GM21786 (cell line): ENCODE data around the gene LRRC74B.
"Not testable (repeated sequence)": the region's sequence is repeated elsewhere in the genome, so short reads cannot be mapped to it uniquely, and the experiment has no call there.

Experiments
- ATAC-seq: cut with Tn5 transposase; IDR thresholded peaks from one replicate; pipeline ENCODE4 v1.9.1; 2021; ENCODE audit not compliant: unreplicated experiment

Gene LRRC74B

GRCh38 chr22:21075516-21076138 is 29.9 kb downstream of the LRRC74B start:
- no peak for ATAC-seq

- ATAC-seq, result no peak
Measured at GRCh38 chr22:21076912-21077625, 31.3 kb downstream of the LRRC74B start.

- no peak for ATAC-seq
Measured at GRCh38 chr22:21077884-21078508, 32.2 kb downstream of the LRRC74B start.

GRCh38 chr22:21078916-21079315 is 33.2 kb downstream of the LRRC74B start:
- no peak for ATAC-seq

GRCh38 chr22:21079493-21079892 is 33.7 kb downstream of the LRRC74B start:
- no peak for ATAC-seq

GRCh38 chr22:21080435-21081137 is 34.8 kb downstream of the LRRC74B start:
- no peak for ATAC-seq

GRCh38 chr22:21082248-21082647 is 36.5 kb downstream of the LRRC74B start:
- ATAC-seq, result no peak

DNA sequence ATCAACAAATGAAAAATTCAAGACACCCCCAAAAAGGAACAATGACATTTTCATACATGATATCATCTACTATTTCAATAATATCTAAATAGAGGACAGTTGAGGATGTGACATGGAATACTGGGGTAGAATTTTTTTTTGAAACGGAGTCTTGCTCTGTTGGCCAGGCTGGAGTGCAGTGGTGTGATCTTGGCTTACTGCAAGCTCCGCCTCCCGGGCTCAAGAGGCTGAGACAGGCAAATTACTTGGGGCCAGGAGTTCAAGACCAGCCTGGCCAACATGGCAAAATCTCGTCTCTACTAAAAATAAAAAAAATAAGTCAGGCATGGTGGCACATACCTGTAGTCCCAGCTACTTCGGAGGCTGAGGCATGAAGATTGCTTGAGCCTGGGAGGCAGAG is 41.4 kb downstream of the LRRC74B start:
- no peak for ATAC-seq

GRCh38 chr22:21087926-21088325 is 42.2 kb downstream of the LRRC74B start:
- ATAC-seq, result not testable (repeated sequence)

DNA sequence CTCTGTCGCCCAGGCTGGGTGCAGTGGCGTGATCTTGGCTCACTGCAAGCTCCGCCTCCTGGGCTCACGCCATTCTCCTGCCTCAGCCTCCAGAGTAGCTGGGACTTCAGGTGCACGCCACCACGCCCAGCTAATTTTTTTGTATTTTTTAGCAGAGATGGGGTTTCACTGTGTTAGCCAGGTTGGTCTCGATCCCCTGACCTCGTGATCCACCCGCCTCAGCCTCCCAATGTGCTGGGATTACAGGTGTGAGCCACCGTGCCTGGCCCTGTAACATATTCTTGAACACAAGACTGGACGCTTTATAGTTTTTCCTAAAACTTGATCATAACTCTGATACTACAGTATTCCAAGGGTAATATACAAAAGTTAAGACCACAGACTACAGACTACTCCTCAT is 45.5 kb downstream of the LRRC74B start:
- ATAC-seq, result not testable (repeated sequence)

GRCh38 chr22:21092797-21093554 is 47.2 kb downstream of the LRRC74B start:
- ATAC-seq, result no peak

DNA sequence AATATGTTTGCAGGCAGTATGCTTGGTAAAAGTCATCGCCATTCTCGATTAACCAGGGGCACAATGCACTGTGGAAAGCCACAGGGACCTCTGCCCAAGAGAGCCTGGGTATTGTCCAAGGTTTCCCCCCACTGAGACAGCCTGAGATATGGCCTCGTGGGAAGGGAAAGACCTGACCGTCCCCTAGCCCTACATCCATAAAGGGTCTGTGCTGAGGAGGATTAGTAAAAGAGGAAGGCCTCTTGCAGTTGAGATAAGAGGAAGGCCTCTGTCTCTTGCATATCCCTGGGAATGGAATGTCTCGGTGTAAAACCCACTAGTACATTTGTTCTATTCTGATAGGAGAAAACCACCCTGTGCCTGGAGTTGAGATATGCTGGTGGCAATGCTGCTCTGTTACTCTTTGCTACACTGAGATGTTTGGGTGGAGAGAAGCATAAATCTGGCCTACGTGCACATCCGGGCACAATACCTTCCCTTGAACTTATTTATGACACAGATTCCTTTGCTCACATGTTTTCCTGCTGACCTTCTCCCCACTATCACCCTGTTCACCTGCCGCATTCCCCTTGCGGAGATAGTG is 47.9 kb downstream of the LRRC74B start:
- ATAC-seq, result not testable (repeated sequence)

- no peak for ATAC-seq
Measured at GRCh38 chr22:21094911-21095772, 49.4 kb downstream of the LRRC74B start.

GRCh38 chr22:21095773-21096107 is 50.0 kb downstream of the LRRC74B start:
- ATAC-seq, result no peak

DNA sequence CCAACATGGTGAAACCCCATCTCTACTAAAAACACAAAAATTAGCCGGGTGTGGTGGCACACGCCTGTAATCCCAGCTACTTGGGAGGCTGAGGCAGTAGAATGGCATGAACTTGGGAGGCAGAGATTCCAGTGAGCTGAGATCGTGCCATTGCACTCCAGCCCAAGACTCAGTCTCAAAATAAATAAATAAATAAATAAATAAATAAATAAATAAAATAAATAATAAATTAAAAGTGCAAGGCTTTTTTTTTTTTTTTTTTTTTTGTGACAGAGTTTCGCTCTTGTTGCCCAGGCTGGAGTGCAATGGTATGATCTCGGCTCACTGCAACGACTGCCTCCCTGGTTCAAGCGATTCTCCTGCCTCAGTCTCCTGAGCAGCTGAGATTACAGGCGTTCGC is 51.1 kb downstream of the LRRC74B start:
- not testable (repeated sequence) for ATAC-seq

- no peak for ATAC-seq
Measured at GRCh38 chr22:21098099-21098671, 52.4 kb downstream of the LRRC74B start.

- no peak for ATAC-seq
Measured at GRCh38 chr22:21099578-21099977, 53.8 kb downstream of the LRRC74B start.

- no peak for ATAC-seq
Measured at GRCh38 chr22:21100149-21101032, 54.6 kb downstream of the LRRC74B start.
